HPDE6-E6E7 (cell line): ENCODE results near the gene RASAL2.

Experiments
- DNase-seq: peaks from one replicate; pipeline ENCODE4 v3.0.0; 2011; ENCODE audit warnings: missing footprints; ENCODE audit errors: extremely low spot score

RASAL2 gene

DNA sequence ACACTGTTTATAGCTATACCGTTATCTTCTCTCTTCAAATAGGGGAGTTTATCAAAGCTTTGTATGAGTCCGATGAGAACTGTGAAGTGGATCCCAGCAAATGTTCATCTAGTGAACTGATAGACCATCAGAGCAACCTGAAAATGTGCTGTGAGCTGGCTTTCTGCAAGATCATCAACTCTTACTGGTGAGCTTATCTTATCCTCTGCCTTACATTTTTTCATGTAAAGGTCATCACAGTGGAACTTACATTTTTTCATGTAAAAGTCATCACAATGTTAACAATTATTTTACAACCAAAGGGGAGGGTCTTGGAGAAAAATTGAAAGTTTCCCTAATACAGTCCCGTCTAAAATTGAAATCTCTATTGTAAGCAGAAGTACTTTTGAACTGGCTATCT is 357.6 kb downstream of the RASAL2 start:
- DNase-seq = no peak

- no peak for DNase-seq
These were observed 358.1 kb downstream of the RASAL2 start for GRCh38 chr1:178452013-178452412.

DNA sequence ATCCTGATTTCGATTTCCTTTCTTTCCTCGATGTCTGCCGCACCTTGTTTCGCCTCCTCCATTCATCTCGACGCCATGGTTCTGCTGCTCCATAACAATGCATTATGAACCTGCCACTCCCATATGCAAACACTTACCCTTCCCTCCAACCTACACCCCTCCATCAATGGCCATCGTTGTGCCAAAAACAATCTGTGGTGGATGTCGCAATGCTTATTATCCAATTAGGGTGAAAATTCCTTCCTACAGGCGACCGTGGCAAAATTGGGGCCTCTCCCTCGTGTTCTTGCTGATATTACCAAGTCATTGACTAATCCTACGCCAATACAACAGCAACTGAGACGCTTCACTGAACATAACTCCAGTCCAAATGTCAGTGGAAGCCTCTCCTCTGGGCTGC is 362.6 kb downstream of the RASAL2 start:
- DNase-seq = no peak

GRCh38 chr1:178457651-178458050 is 363.7 kb downstream of the RASAL2 start:
- no peak for DNase-seq

- no peak for DNase-seq
These were observed 364.3 kb downstream of the RASAL2 start for GRCh38 chr1:178458203-178458602.

GRCh38 chr1:178461104-178461503 is 367.2 kb downstream of the RASAL2 start:
- no peak for DNase-seq

DNA sequence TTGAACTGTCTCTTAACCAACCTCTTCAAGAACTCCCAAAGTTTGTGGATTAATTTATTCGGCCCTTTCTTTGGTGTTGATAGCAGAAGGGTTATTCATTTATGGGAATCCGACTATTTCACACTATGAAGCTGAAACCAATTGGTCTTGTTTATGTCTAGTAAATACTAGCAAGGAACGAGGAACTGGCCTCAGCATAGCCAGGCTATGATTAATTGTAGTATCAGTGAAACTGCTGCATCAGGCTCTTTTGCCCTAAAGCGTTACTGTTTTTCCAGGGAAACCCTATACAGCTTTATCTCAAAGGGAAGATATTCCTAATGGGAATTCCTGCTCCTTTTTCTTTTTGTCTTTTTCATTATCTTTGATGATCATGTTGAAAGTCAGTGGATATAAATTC is 367.8 kb downstream of the RASAL2 start:
- DNase-seq = no peak

- no peak for DNase-seq
These were observed 370.2 kb downstream of the RASAL2 start for GRCh38 chr1:178464141-178464540.

DNA sequence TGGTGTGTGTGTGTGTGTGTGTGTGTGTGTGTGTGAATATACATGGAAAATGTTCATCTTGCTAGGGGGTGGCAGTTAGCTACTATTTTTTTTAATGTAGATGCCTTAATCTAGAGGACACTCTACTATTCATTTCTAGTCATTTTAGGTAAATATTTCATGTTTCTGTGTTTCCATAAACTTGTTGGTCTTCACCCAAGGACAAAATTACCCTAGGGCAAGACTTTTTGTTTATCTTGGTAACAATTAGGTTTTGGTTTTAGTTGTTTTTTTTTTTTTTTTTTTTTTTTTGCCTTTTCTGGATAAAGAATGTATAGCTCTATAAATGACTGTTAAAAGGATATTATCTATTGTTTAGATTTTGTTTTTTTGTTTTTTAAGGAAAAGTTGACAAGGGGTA is 370.7 kb downstream of the RASAL2 start:
- DNase-seq = no peak

GRCh38 chr1:178465011-178465410 is 371.1 kb downstream of the RASAL2 start:
- no peak for DNase-seq

GRCh38 chr1:178467837-178468236 is 373.9 kb downstream of the RASAL2 start:
- no peak for DNase-seq

GRCh38 chr1:178470411-178470960 is 376.6 kb downstream of the RASAL2 start:
- DNase-seq = no peak

GRCh38 chr1:178472531-178472930 is 378.6 kb downstream of the RASAL2 start:
- DNase-seq = no peak

- DNase-seq = no peak
These were observed 383.5 kb downstream of the RASAL2 start for GRCh38 chr1:178477373-178477772.

DNA sequence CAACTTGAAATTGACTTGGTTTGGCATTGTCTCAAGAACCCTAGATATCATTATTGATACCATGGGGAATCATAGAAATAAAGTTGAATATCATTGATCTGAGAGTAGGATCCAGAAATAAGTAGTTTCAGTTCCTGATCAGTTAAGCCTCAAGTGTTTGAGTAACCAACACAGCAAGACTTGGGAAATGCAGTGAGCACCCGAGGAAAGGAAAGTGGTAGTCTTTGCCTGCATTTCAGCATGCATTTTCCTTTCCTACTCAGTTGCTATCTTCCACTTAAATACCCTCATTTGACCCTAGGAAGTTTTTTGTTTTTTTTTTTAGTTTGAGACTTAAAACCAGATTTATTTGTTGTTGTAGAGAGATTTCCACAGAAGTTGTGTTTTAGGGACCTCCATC is 383.9 kb downstream of the RASAL2 start:
- DNase-seq = no peak

GRCh38 chr1:178483251-178483957 is 389.5 kb downstream of the RASAL2 start:
- no peak for DNase-seq

DNA sequence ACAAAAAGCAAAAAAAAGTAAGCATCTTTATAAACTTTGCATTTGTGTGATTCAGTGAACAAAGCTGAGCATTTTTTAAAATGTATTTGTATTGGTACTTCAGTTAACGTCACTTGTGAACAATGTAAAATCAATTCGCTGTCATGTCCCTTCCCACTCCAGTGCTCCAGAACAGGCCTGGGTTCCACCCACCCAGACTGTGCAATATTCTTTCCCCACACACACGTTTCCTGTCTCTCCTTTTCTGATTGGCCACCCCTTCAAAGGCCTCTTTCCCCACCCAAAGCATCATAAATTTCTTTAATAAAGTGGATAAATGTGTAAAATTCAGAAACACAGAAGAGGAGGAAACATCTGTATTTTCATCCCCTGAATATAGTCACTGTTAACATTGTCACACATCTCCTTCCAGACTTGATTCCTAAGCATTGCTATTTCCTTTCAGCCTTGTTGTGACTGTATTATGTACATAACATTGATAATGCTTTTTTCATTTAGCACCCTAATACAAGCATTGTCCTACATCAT is 390.9 kb downstream of the RASAL2 start:
- DNase-seq = no peak

GRCh38 chr1:178485541-178485981 is 391.7 kb downstream of the RASAL2 start:
- DNase-seq = no peak

- DNase-seq = no peak
These were observed 392.5 kb downstream of the RASAL2 start for GRCh38 chr1:178486100-178487069.

DNA sequence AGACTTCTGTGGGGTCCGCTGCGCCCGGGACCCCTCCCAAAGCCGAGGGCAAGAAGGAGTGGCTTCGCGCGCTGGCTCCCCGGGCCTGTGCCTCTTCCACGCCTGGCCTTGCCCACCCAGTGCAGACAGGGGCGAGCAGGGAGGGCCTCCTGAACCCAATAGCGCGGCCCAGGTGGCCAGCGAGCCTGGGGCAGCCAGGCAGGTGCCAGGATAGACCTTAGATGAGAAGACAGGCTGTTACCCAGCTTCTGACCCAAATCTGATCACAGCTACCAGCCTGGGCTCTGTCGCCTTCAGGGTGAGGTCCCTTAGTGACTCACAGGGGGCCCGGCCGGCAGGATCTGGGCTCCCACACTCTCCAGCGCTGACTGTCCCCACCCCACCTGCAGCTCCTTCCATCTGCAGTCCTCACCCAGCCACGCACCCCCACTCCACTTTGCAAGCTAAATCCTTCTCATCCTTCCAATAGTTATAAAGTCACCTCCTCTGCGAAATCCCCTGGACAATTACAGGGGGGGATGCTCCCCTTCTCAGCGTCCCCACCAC is 393.2 kb downstream of the RASAL2 start:
- no peak for DNase-seq

GRCh38 chr1:178488393-178488792 is 394.5 kb downstream of the RASAL2 start:
- no peak for DNase-seq

DNA sequence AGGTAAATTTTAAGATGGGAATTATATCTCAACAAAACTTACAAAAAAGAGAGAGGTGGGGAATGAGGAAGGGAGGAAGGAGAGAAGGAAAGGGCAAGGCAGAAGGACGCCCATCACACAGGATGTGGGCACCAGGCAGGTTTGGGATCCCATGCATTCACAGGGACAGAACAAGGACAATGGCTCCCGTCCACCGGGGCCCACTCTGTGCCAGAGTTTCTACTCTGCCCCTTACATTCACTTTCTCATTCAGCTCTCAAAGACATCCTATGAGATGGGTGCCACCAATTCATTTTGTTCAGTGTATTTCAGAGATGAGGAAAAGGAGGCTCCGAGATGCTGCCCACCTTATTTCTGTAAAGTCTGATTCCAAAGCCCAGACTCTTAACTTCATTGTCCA is 395.5 kb downstream of the RASAL2 start:
- no peak for DNase-seq
